ENCODE measurements around the gene RAD23A.

DNA sequence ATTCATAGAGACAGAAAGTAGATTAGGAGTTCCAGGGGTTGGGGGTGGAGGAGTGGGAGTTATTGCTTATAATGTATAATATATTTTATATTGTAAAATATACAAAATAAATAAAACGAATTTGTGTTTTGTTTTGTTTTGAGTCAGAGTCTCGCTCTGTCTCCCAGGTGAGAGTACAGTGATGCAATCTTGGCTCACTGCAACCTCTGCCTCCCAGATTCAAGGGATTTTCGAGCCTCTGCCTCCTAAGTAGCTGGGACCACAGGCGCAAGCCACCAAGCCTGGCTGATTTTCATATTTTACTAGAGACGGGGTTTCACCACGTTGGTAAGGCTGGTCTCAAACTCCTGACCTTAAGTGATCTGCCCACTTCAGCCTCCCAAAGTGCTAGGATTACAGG is 13.8 kb downstream of the RAD23A start:
- TF ChIP-seq POLR2A (IDR thresholded peaks at IDR 0.05; ENCODE audit: low read length) = no peak
- TF ChIP-seq GATA1 (IDR thresholded peaks at IDR 0.05; ENCODE audit: low read depth, low read length) = no peak
